Measurements from ENCODE around the gene ST3GAL6.

- TF ChIP-seq GABPA (IDR thresholded peaks at IDR 0.05; ENCODE audit: low read depth) (no peak), CTCF (IDR thresholded peaks at IDR 0.05; ENCODE audit: insufficient read depth, low read length) (no peak), REST (IDR thresholded peaks at IDR 0.05; ENCODE audit: insufficient replicate concordance, low read depth) (no peak), POLR2AphosphoS5 (IDR thresholded peaks at IDR 0.05; ENCODE audit: low read depth) (no peak), SPI1 (IDR thresholded peaks at IDR 0.05; ENCODE audit: borderline replicate concordance, low read depth) (no peak)
Observed at GRCh38 chr3:98814817-98815420, 51.8 kb downstream of the ST3GAL6 start.

Measured in HL-60 (cell line).